GM23338 (cell line): ENCODE data around the gene CYP2D6. TPM values are rescaled to one million over a fixed set of nuclear protein-coding genes. Genes with fewer than 3 reads are reported as not detected.

Experiments
- CREB1 ChIP-seq: fragments of 250-450 bp; sonication (Bioruptor Pico); IDR thresholded peaks from 2 replicates; pipeline ENCODE4 v1.5.0; 2020; ENCODE audit warnings: low read depth, mild to moderate bottlenecking, moderate library complexity
- ETS1 ChIP-seq: IDR thresholded peaks from 2 replicates; pipeline ENCODE4 v1.6.1; 2016; ENCODE audit warnings: antibody characterized with exemption
- EZH2 ChIP-seq: fragments of 200-600 bp; sonication (generic); IDR thresholded peaks from one replicate; pipeline ENCODE4 v1.8.0; 2017; ENCODE audit warnings: antibody characterized with exemption, mild to moderate bottlenecking, low read depth; ENCODE audit not compliant: unreplicated experiment
- NANOG ChIP-seq: IDR thresholded peaks from 2 replicates; pipeline ENCODE4 v1.6.1; 2016; ENCODE audit warnings: antibody characterized with exemption, borderline replicate concordance
- REST ChIP-seq: IDR thresholded peaks from one replicate; pipeline ENCODE4 v1.6.1; 2018; ENCODE audit warnings: antibody characterized with exemption; ENCODE audit not compliant: unreplicated experiment
- ZNF331 ChIP-seq: fragments of 250-450 bp; sonication (Bioruptor Pico); IDR thresholded peaks from 2 replicates; pipeline ENCODE4 v1.5.0; 2020; ENCODE audit warnings: low read depth, mild to moderate bottlenecking, moderate library complexity
- polyA plus RNA-seq: library from polyadenylated mRNA; unstranded; fragments of >200 nt; fragmentation: Nextera tagmentation; extraction: Ambion mirVana; gene quantifications from 2 replicates; pipeline ENCODE4 v1.2.1, GENCODE V29; 2016
- total RNA-seq: library from RNA; depleted of rRNA; stranded (reverse); fragments of >200 nt; shearing (Covaris generic); gene quantifications from 2 replicates; pipeline ENCODE4 v1.2.3, GENCODE V29; 2014; rRNA removed

CYP2D6 gene
- total and polyA plus RNA-seq, 2 experiments from 2014 or later: 1.2 to 1.3 TPM

GRCh38 chr22:42076764-42077485 is 53.7 kb downstream of the CYP2D6 start (continued):
- TF ChIP-seq NANOG: no peak
- TF ChIP-seq CREB1 (CRISPR knock-in tag): no peak
- no peak for TF ChIP-seq ETS1
- TF ChIP-seq EZH2: no peak
- TF ChIP-seq ZNF331 (CRISPR knock-in tag): no peak
- no peak for TF ChIP-seq REST

Other genes with a start within 250 kb of the CYP2D6 start
- 0.62 and 5.1 TPM in 2 replicates for gene SHISA8, start 215.7 kb downstream of the CYP2D6 start, total RNA-seq
- gene SHISA8, start 215.7 kb downstream of the CYP2D6 start, polyA plus RNA-seq: 0.21 TPM in 1 of 2 replicates, not detected in the other
- 0.97 and 1.7 TPM in 2 replicates for gene TNFRSF13C, start 204.0 kb downstream of the CYP2D6 start, total RNA-seq
- 0.75 and 1.0 TPM in 2 replicates for gene TNFRSF13C, start 204.0 kb downstream of the CYP2D6 start, polyA plus RNA-seq
- gene CENPM, start 183.7 kb downstream of the CYP2D6 start, total RNA-seq: 40.0 and 61.6 TPM in 2 replicates
- gene CENPM, start 183.7 kb downstream of the CYP2D6 start, polyA plus RNA-seq: 50.0 and 51.1 TPM in 2 replicates
- 28.4 and 30.7 TPM in 2 replicates for gene SEPTIN3, start 161.4 kb downstream of the CYP2D6 start, total RNA-seq
- 16.4 and 19.4 TPM in 2 replicates for gene SEPTIN3, start 161.4 kb downstream of the CYP2D6 start, polyA plus RNA-seq
- gene WBP2NL, start 132.0 kb downstream of the CYP2D6 start, total RNA-seq: 0.14 and 0.39 TPM in 2 replicates
- not detected in 2 replicates for gene WBP2NL, start 132.0 kb downstream of the CYP2D6 start, polyA plus RNA-seq
- 17.8 and 21.4 TPM in 2 replicates for gene NAGA, start 60.0 kb downstream of the CYP2D6 start, total RNA-seq
- gene NAGA, start 60.0 kb downstream of the CYP2D6 start, polyA plus RNA-seq: 6.3 and 6.6 TPM in 2 replicates
- gene PHETA2, start 56.6 kb downstream of the CYP2D6 start, total RNA-seq: 5.9 and 7.6 TPM in 2 replicates
- 3.8 and 4.5 TPM in 2 replicates for gene PHETA2, start 56.6 kb downstream of the CYP2D6 start, polyA plus RNA-seq
- gene SMDT1, start 51.1 kb downstream of the CYP2D6 start, total RNA-seq: 4.9 and 5.2 TPM in 2 replicates
- 95.1 and 97.9 TPM in 2 replicates for gene SMDT1, start 51.1 kb downstream of the CYP2D6 start, polyA plus RNA-seq
- gene NDUFA6, start 40.0 kb downstream of the CYP2D6 start, total RNA-seq: 69.8 and 98.4 TPM in 2 replicates
- 428 and 433 TPM in 2 replicates for gene NDUFA6, start 40.0 kb downstream of the CYP2D6 start, polyA plus RNA-seq
- gene TCF20, start 139.8 kb upstream of the CYP2D6 start, total RNA-seq: 57.5 and 68.7 TPM in 2 replicates
- gene TCF20, start 139.8 kb upstream of the CYP2D6 start, polyA plus RNA-seq: 6.4 and 6.6 TPM in 2 replicates